OCI-LY3 (cell line): ENCODE data around the gene ZDHHC24.

Experiments used
- H2AFZ ChIP-seq: fragments of 200-600, 300-600 bp; shearing (Covaris generic); 2 replicates; pipeline ENCODE4 v1.6.0; 2014; ENCODE audit warnings: antibody characterized with exemption, low read depth, low read length
- H3K27ac ChIP-seq: fragments of 200-600, 300-600 bp; sonication (generic); 2 replicates; pipeline ENCODE4 v1.5.1; 2014; ENCODE audit warnings: mild to moderate bottlenecking, low read length, moderate library complexity, mixed read lengths
- H3K27me3 ChIP-seq: fragments of 200-600, 300-600 bp; sonication (generic); 2 replicates; pipeline ENCODE4 v1.6.1; 2014; ENCODE audit warnings: low read depth, low read length, mixed read lengths
- H3K36me3 ChIP-seq: fragments of 200-600, 300-600 bp; sonication (generic); replicated peaks from 2 replicates; pipeline ENCODE3; 2014; ENCODE audit warnings: low read depth, low read length, mixed read lengths
- H3K4me1 ChIP-seq: fragments of 300-600, 200-600 bp; sonication (generic); 2 replicates; pipeline ENCODE4 v1.6.1; 2014; ENCODE audit warnings: low read length, mixed read lengths
- H3K4me2 ChIP-seq: fragments of 200-600, 300-600 bp; sonication (generic); 2 replicates; pipeline ENCODE4 v1.6.1; 2014; ENCODE audit warnings: low read length, mixed read lengths
- H3K4me3 ChIP-seq: fragments of 300-600, 200-600 bp; sonication (generic); 2 replicates; pipeline ENCODE4 v1.5.1; 2014; ENCODE audit warnings: antibody characterized with exemption, mild to moderate bottlenecking, low read length, moderate library complexity
- H3K79me2 ChIP-seq: fragments of 300-600, 200-600 bp; shearing (Covaris generic); 2 replicates; pipeline ENCODE4 v1.6.1; 2014; ENCODE audit warnings: mild to moderate bottlenecking, low read length, mixed read lengths
- H3K9ac ChIP-seq: fragments of 300-600, 200-600 bp; shearing (Covaris generic); 2 replicates; pipeline ENCODE4 v1.6.0; 2014; ENCODE audit warnings: mild to moderate bottlenecking, low read length, moderate library complexity
- H3K9me3 ChIP-seq: fragments of 200-600, 300-600 bp; shearing (Covaris generic); 2 replicates; pipeline ENCODE4 v1.6.1; 2014; ENCODE audit warnings: low read length, mixed read lengths; ENCODE audit not compliant: insufficient read depth
- H4K20me1 ChIP-seq: fragments of 200-600, 300-600 bp; sonication (generic); 2 replicates; pipeline ENCODE4 v1.6.1; 2016; ENCODE audit warnings: low read length, mixed read lengths; ENCODE audit not compliant: insufficient read depth
- CTCF ChIP-seq: fragments of 200-600, 300-600 bp; sonication (generic); IDR thresholded peaks from 2 replicates; pipeline ENCODE4 v1.5.1; 2014; ENCODE audit warnings: antibody characterized with exemption, low read length, low read depth
- EZH2phosphoT487 ChIP-seq: fragments of 200-600 bp; shearing (Covaris generic); IDR thresholded peaks from 2 replicates; pipeline ENCODE4 v1.6.1; 2018; ENCODE audit warnings: antibody characterized with exemption, mixed run types, low read depth

The ZDHHC24 gene

GRCh38 chr11:66561975-66562248 lies 16.1 kb upstream of the ZDHHC24 start:
- Histone ChIP-seq H3K4me2 (no peak overlapping the region), H3K27ac (no peak overlapping the region), H3K36me3 (no peaks in the 10 kb centered on the region), H3K9me3 (no peaks in the 10 kb centered on the region), H3K9ac (no peak overlapping the region), H4K20me1 (no peaks in the 10 kb centered on the region), H3K4me3 (no peak overlapping the region), H3K27me3 (no peaks in the 10 kb centered on the region), H2AFZ (no peak overlapping the region), H3K4me1 (no peaks in the 10 kb centered on the region), H3K79me2 (no peaks in the 10 kb centered on the region)
- TF ChIP-seq EZH2phosphoT487 (no peak), CTCF (no peak)

GRCh38 chr11:66561178-66561974 lies 15.5 kb upstream of the ZDHHC24 start:
- H3K9ac ChIP-seq: no peak overlapping the region
- no peak overlapping the region for H3K4me3 ChIP-seq
- no peaks in the 10 kb centered on the region for H3K4me1 ChIP-seq
- no peaks in the 10 kb centered on the region for H3K9me3 ChIP-seq
- no peaks in the 10 kb centered on the region for H3K27me3 ChIP-seq
- no peak overlapping the region for H2AFZ ChIP-seq
- H4K20me1 ChIP-seq: no peaks in the 10 kb centered on the region
- TF ChIP-seq EZH2phosphoT487: no peak
- no peak for TF ChIP-seq CTCF
- H3K36me3 ChIP-seq: no peaks in the 10 kb centered on the region
- H3K79me2 ChIP-seq: no peaks in the 10 kb centered on the region
- H3K27ac ChIP-seq: no peak overlapping the region
- no peak overlapping the region for H3K4me2 ChIP-seq

- Histone ChIP-seq H3K4me1 (no peaks in the 10 kb centered on the region), H3K9me3 (no peaks in the 10 kb centered on the region), H3K27ac (no peak overlapping the region), H3K79me2 (no peaks in the 10 kb centered on the region), H4K20me1 (no peaks in the 10 kb centered on the region), H3K9ac (no peak overlapping the region), H3K36me3 (no peaks in the 10 kb centered on the region), H3K4me2 (no peak overlapping the region), H2AFZ (no peak overlapping the region), H3K27me3 (no peaks in the 10 kb centered on the region), H3K4me3 (no peak overlapping the region)
- TF ChIP-seq EZH2phosphoT487 (no peak), CTCF (no peak)
Measured at GRCh38 chr11:66559866-66560676, 14.2 kb upstream of the ZDHHC24 start.

GRCh38 chr11:66559142-66559865 lies 13.5 kb upstream of the ZDHHC24 start:
- Histone ChIP-seq H3K36me3 (no peaks in the 10 kb centered on the region), H3K4me1 (no peaks in the 10 kb centered on the region), H3K9me3 (no peaks in the 10 kb centered on the region), H2AFZ (no peak overlapping the region), H3K4me2 (no peak overlapping the region), H3K27me3 (no peaks in the 10 kb centered on the region), H3K27ac (no peak overlapping the region), H3K79me2 (no peaks in the 10 kb centered on the region), H4K20me1 (no peaks in the 10 kb centered on the region), H3K4me3 (no peak overlapping the region), H3K9ac (no peak overlapping the region)
- TF ChIP-seq EZH2phosphoT487 (no peak), CTCF (no peak)
